H1 (cell line): Measurements from ENCODE around the gene VASP. TPM values are rescaled to one million over a fixed set of nuclear protein-coding genes. Genes with fewer than 3 reads are reported as not detected.

ENCODE experiments used
- ASH2L ChIP-seq: fragments of 200-600, 300-600 bp; sonication (generic); IDR thresholded peaks from one replicate; pipeline ENCODE4 v1.7.1; 2017; ENCODE audit warnings: low read length
- CEBPB ChIP-seq: IDR thresholded peaks from 2 replicates; pipeline ENCODE4 v1.6.1; 2012; ENCODE audit warnings: low read depth, low read length
- CHD7 ChIP-seq: fragments of 300-600 bp; sonication (generic); IDR thresholded peaks from 2 replicates; pipeline ENCODE4 v1.7.1; 2012; ENCODE audit warnings: low read length, moderate library complexity, mild to moderate bottlenecking, inconsistent platforms; ENCODE audit not compliant: insufficient replicate concordance
- POLR2A ChIP-seq, 2 experiments: IDR thresholded peaks; 1 replicate in 1 of 2; 2 replicates in 1 of 2; pipeline ENCODE4 v1.6.1; 2011; ENCODE audit warnings: low read depth in 2 of 2, low read length in 2 of 2, mild to moderate bottlenecking in 2 of 2; ENCODE audit errors: control extremely low read depth in 1 of 2
- RXRA ChIP-seq: IDR thresholded peaks from 2 replicates; pipeline ENCODE4 v1.6.1; 2011; ENCODE audit warnings: low read depth, mild to moderate bottlenecking, low read length, moderate library complexity; ENCODE audit not compliant: insufficient read depth
- SIX5 ChIP-seq: IDR thresholded peaks from 2 replicates; pipeline ENCODE4 v1.6.1; 2011; ENCODE audit warnings: mild to moderate bottlenecking, low read depth, low read length
- SUZ12 ChIP-seq: fragments of 200-600 bp; sonication (generic); IDR thresholded peaks from 2 replicates; pipeline ENCODE4 v1.6.1; 2012; ENCODE audit warnings: mild to moderate bottlenecking, inconsistent platforms, low read length, moderate library complexity, mixed read lengths
- TAF1 ChIP-seq: IDR thresholded peaks from 2 replicates; pipeline ENCODE4 v1.6.1; 2011; ENCODE audit warnings: mild to moderate bottlenecking, low read depth, low read length
- polyA plus RNA-seq, 7 experiments: library from polyadenylated mRNA; depleted of rRNA in 3 of 7; stranded (reverse) in 5 of 7; unstranded in 2 of 7; fragments of >200 nt in 5 of 7; fragments of 200-250 nt in 2 of 7; gene quantifications; 1 replicate in 5 of 7; 2 replicates in 1 of 7; 4 replicates in 1 of 7; pipeline versions ENCODE4 v1.2.1 to v1.2.3, GENCODE V29; 2011 to 2013; ENCODE audit warnings: missing spikeins in 2 of 7, mixed read lengths in 2 of 7
- total RNA-seq: library from RNA; stranded (reverse); fragmentation: NEBNext Ultra II Directional; extraction: Animal tissue kit (Norgen Biotek cat#: 25700); gene quantifications from 2 replicates; pipeline ENCODE4 v1.2.1, GENCODE V29; 2021

The VASP gene
- total and polyA plus RNA-seq, 2 of the 8 experiments (the other 6 are each of a cell fraction or from before 2014, with no cell fraction given) = 89.7 to 135 TPM

GRCh38 chr19:45485305-45486077 is 21.8 kb upstream of the VASP start (continued):
- TF ChIP-seq CEBPB (no peak), POLR2A (IDR thresholded peaks at IDR 0.05; ENCODE audit: control extremely low read depth in 1 of 2, low read depth in 2 of 2, low read length in 2 of 2) (no peak), CHD7 (no peak), SUZ12 (no peak), SIX5 (peak; percentile 98), ASH2L (no peak), TAF1 (no peak), RXRA (no peak)
